ENCODE measurements around the gene MITF. TPM values are rescaled to one million over a fixed set of nuclear protein-coding genes. Genes with fewer than 3 reads are reported as not detected.

Gene MITF
- total and polyA plus RNA-seq, 2 of the 4 experiments (the other 2 are of a cell fraction), result 6.5 to 16.7 TPM

DNA sequence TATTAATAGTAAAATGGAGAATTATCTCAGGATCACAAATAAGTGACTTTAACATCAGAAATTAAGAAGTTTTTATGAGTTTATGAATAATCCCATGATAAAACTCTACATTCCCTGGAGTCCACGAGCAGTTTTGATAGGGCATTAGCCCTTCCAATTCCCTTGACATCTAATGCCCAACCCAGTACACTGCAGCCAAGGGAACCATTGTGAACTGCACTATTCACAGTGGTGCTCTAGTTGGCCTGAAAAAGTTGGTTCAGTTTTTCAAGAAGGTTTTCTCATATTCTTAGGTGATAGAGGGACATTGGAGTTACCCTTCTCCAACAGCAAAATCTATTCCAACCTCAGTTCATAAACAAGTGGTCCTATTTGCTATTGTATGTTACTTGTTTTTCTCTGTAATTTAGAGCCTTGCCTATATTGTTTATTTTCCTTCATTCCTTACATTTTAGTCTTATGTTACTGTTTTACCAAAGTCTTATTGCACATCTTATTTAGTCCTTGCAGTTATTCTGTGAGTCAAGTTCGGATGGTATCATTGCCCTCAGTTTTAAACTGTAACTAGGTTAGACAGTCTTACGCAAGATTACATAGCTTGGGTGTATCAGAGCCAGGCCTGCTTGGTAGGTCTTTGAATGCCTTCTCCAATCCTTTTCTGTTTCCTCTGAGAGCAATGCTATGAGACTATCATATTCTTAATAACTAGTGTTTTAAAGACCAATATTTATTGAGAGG lies 202.3 kb downstream of the MITF start:
- Histone ChIP-seq H3K4me1 (ENCODE audit: control insufficient read depth, insufficient read depth, low read length) (peaks cover 7% of the 10 kb centered on the region), H3K4me2 (ENCODE audit: low read depth, low read length) (peak overlapping the region; percentile 71; the same call in 1 of the 2 replicates), H3K9me3 (ENCODE audit: control insufficient read depth, insufficient read depth, low read length) (no peaks in the 10 kb centered on the region), H3K36me3 (ENCODE audit: control insufficient read depth, insufficient read depth, low read length) (peaks cover 11% of the 10 kb centered on the region), H2BK120ac (ENCODE audit: low read depth, low read length) (peak overlapping the region; percentile 97), H2BK5ac (ENCODE audit: low read depth, low read length, poor library complexity, severe bottlenecking) (peak overlapping the region; percentile 99), H3K4ac (ENCODE audit: low read depth, low read length) (peak overlapping the region; percentile 98), H3K27ac (ENCODE audit: insufficient read depth, low read length) (peak overlapping the region; percentile 98), H4K8ac (ENCODE audit: low read depth in 2 of 2, low read length in 2 of 2) (peak overlapping the region; percentile 82 to 93), H3K14ac (replicated peaks; ENCODE audit: low read depth, low read length) (peak overlapping the region; percentile 96), H3K27me3 (ENCODE audit: control insufficient read depth, insufficient read depth, low read length) (no peaks in the 10 kb centered on the region), H2AFZ (replicated peaks; ENCODE audit: low read length, poor library complexity) (no peak overlapping the region), H2BK20ac (ENCODE audit: low read depth, low read length) (peak overlapping the region; percentile 95), H4K5ac (ENCODE audit: low read depth, low read length) (peak overlapping the region; percentile 99), H3K56ac (ENCODE audit: extremely low read depth, insufficient read depth, low read length) (peak overlapping the region; percentile 91), H4K20me1 (ENCODE audit: insufficient read depth, low read length) (no peaks in the 10 kb centered on the region), H3K18ac (ENCODE audit: low read depth, low read length) (peak overlapping the region; percentile 100), H3K23ac (ENCODE audit: low read depth, low read length) (peak overlapping the region; percentile 95), H2AK9ac (replicated peaks; ENCODE audit: low read depth, low read length, poor library complexity) (no peak overlapping the region), H3K79me1 (ENCODE audit: low read depth in 1 of 2, low read length in 2 of 2) (peaks cover 3 to 13% of the 10 kb centered on the region in 2 experiments; a peak in 2 of 4 replicates), H3K9ac (ENCODE audit: low read depth, low read length) (no peak overlapping the region), H2BK15ac (ENCODE audit: low read depth, low read length) (peak overlapping the region; percentile 86; the same call in 1 of the 3 replicates), H3K4me3 (ENCODE audit: insufficient read depth, low read depth, low read length) (no peak overlapping the region), H2AK5ac (ENCODE audit: low read depth, low read length) (peak overlapping the region; percentile 80; the same call in 1 of the 2 replicates), H3K9me1 (ENCODE audit: insufficient read depth, low read length) (peaks cover 7% of the 10 kb centered on the region), H4K91ac (ENCODE audit: insufficient read depth, low read depth, low read length) (peak overlapping the region; percentile 96)
- BruUV-seq (replicated peaks), result no TSS peak
- ChIA-PET CTCF (interaction anchor here (1.9 kb wide), 1 partner anchor 86 kb away, joined by 4 read pairs; no protein-coding TSS in a partner anchor), POLR2A (ENCODE audit: unreplicated experiment) (no interaction called here)
- intact Hi-C loops (cut with micrococcal nuclease) (loop anchor here (10.0 kb wide), 1 partner anchor 857 kb away; the partner anchor contains the start of genes ARL6IP5 and UBA3), in situ Hi-C loops (cut with MboI; ENCODE audit: low sequenced_read_pairs) (loop anchor here (10.0 kb wide), 1 partner anchor 137 kb away; no protein-coding TSS in a partner anchor), dilution Hi-C loops (cut with HindIII; ENCODE audit: low sequenced_read_pairs, unreplicated experiment) (loop anchor here (25.0 kb wide), 1 partner anchor 254 kb away; no protein-coding TSS in a partner anchor)
- DNase-seq (peak; percentile 82), ATAC-seq (ENCODE audit: low read depth) (peak; percentile 88)
- WGBS, 2 experiments (ENCODE audit: extremely low coverage in 2 of 2, insufficient read length in 1 of 2), result no CpG with 5 or more reads among the region's 3 CpGs
- TF ChIP-seq MXI1 (IDR thresholded peaks at IDR 0.05; ENCODE audit: borderline replicate concordance, low read depth, low read length) (no peak), SMC3 (IDR thresholded peaks at IDR 0.05; ENCODE audit: low read depth, low read length) (no peak), POLR2A (IDR thresholded peaks at IDR 0.05; ENCODE audit: low read depth, low read length) (no peak), CEBPB (IDR thresholded peaks at IDR 0.05; ENCODE audit: low read depth, low read length) (peak; percentile 99), CHD1 (IDR thresholded peaks at IDR 0.05; ENCODE audit: low read depth, low read length) (no peak), NFE2L2 (IDR thresholded peaks at IDR 0.05; ENCODE audit: low read depth, low read length) (no peak), MAFK (IDR thresholded peaks at IDR 0.05; ENCODE audit: low read depth, low read length) (no peak)

Data from IMR-90 (cell line).